T47D (cell line): Measurements from ENCODE around the gene ANLN.
A peak's percentile ranks its signal among the peaks of the same experiment; 100 is the strongest.

Experiments used
- DNase-seq, 2 experiments: peaks; one replicate each; pipeline versions ENCODE4 v3.0.0 to v3.0.0-alpha.2; 2011 to 2012; ENCODE audit warnings: low read depth in 1 of 2, low spot score in 1 of 2
- JUND ChIP-seq: IDR thresholded peaks from 2 replicates; pipeline ENCODE4 v1.6.1; 2012; ENCODE audit warnings: low read depth
- in situ Hi-C: cut with HindIII; loops from 2 replicates; pipeline ENCODE4 v1.10.0; 2016; ENCODE audit warnings: low sequenced_read_pairs, low pct_unique_long_range_greater_than_20kb

ANLN gene

DNA sequence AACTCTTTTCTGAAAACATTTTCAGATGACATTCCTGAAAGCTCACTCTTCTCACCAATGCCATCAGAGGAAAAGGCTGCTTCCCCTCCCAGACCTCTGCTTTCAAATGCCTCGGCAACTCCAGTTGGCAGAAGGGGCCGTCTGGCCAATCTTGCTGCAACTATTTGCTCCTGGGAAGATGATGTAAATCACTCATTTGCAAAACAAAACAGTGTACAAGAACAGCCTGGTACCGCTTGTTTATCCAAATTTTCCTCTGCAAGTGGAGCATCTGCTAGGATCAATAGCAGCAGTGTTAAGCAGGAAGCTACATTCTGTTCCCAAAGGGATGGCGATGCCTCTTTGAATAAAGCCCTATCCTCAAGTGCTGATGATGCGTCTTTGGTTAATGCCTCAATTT lies 16.5 kb downstream of the ANLN start:
- no peak for TF ChIP-seq JUND
- DNase-seq: no peak
- in situ Hi-C loops: no loop called here

DNA sequence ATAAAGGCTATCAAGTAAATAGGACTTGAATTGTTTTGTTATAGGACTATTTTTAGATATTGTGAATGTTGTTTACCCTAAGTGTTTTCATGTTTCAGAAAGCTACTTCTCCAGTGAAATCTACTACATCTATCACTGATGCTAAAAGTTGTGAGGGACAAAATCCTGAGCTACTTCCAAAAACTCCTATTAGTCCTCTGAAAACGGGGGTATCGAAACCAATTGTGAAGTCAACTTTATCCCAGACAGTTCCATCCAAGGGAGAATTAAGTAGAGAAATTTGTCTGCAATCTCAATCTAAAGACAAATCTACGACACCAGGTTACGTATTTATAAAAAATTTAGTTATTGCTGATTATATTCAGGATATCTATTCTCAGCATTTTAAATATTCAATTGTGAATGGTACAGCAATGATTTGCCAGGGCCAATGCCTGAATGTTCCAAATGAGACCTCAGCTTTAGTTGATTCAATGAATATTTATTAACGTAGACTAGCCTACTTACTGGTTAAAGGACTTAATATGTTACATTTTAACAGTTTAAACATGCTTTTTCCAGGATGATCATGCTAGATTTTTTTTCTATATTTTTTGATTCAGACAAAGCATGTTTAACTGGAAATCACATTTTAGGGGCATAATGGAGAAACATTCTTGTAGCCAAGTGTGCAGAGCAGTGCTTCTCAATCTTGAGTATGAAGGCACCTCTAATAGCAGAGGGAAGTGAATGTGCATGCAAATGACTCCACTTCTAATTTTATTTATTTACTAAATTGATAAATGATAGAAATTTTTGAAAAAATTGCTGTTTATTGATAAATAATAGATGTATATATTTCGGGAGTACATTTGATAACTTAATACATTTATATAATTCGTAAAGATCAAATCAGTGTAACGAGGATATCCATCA lies 18.2 kb downstream of the ANLN start:
- in situ Hi-C loops: no loop called here
- no peak for TF ChIP-seq JUND
- DNase-seq: no peak

DNA sequence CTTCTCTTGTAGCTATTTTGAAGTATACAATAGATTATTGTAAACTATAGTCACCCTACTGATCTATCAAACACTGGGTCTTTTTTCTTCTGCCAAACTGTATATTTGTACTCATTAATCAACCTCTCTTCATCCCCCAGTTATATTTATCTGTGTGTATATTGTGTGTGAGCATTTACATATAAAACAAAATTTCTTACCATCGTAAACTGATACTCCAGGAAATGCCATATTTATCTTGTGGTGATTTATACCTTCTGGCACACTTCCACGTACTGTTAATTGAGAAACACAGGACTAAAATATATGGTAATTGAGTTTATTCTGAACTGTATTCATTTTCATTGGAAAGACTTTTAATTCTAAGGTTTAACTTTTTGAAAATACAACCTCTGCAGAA lies 18.9 kb downstream of the ANLN start:
- DNase-seq: no peak
- TF ChIP-seq JUND: no peak
- in situ Hi-C loops: no loop called here

DNA sequence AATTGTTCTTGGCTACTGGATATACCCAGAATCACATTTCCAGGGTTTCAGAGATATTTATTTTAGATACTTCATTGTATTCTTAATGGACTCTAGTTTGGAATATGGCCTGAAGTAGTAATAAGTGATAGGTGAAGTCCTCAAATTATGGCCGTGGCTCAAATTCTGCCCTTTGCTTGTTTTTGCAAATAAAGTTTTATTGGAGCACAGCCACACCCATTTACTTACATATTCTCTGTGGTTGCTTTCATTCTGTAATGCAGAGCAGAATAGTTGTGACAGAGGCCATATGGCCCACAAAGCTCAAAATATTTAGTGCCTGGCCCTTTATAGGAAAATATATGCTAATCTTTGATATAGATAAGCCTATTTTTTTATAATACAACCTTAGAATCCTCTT lies 19.5 kb downstream of the ANLN start:
- in situ Hi-C loops: no loop called here
- TF ChIP-seq JUND: no peak
- DNase-seq: no peak

DNA sequence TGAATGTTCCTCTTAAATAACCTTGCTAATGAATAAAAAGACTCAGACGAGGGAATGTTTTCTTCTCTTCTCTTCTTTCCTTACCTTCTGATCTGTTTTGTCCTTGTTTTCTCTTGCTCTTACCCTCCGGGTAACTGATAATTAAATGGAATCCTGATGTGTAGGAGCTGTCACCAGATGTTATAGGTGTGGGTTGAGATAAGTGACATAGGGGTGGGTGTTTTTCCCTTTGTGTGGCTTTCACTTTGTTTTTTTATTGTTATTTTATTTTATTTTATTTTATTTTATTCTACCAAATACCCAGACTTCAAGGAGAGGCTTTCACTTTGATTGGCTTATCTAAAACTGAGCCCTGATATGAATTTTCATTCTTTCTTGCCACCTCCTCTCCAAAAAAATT lies 25.5 kb downstream of the ANLN start:
- in situ Hi-C loops: no loop called here
- DNase-seq: no peak
- TF ChIP-seq JUND: no peak

DNA sequence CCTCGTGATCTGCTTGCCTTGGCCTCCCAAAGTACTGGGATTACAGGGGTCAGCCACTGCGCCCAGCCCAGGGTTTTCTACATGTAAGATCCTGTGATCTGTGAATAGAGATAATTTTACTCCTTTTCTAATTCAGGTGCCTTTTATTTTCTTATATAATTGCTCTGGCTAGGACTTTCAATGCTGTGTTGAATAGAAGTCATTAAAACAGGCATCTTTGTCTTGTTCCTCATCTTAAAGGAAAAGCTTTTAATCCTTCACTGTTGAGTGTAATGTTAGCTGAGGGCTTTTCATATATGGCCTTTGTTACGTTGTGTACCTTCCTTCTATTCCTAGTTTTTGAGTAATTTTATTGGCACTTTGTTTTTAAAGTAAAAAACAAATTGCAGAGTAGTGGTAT lies 26.6 kb downstream of the ANLN start:
- DNase-seq: no peak
- in situ Hi-C loops: no loop called here
- no peak for TF ChIP-seq JUND

DNA sequence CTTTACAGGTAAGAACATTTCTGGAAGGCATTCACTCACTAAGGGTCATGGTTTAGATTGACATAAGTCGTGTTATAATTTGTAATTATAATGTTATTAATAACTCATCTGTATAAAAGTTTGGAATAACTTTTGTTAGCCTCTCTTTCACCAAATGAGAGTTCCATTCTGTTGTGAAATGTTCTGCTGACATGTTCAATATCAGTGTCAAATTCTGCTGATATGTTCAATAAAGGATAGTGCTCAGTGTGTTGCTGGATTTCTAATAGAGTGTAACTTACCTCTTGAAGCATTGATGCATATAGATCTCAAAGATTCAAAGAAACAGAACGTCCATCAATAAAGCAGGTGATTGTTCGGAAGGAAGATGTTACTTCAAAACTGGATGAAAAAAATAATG lies 30.6 kb downstream of the ANLN start:
- DNase-seq: no peak
- in situ Hi-C loops: no loop called here
- TF ChIP-seq JUND: no peak

DNA sequence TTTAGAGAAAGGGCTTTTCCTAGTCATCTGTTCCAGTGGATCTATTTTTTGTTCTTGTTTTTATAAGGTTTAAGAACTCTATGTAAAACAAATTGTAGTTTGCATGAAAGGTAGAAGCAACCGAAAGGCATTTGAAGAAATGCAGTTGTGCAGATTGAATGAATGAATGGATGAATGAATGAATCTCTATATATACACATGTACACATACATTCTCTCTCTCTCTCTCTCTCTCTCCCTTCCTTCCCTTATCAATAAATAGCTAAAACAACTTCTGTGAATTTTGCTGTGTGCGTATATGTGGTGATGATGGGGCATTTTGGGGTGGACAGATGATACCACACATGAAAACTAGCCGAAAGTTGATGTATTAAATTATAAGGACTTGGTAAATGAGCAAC lies 32.4 kb downstream of the ANLN start:
- in situ Hi-C loops: no loop called here
- DNase-seq: no peak
- TF ChIP-seq JUND: no peak

DNA sequence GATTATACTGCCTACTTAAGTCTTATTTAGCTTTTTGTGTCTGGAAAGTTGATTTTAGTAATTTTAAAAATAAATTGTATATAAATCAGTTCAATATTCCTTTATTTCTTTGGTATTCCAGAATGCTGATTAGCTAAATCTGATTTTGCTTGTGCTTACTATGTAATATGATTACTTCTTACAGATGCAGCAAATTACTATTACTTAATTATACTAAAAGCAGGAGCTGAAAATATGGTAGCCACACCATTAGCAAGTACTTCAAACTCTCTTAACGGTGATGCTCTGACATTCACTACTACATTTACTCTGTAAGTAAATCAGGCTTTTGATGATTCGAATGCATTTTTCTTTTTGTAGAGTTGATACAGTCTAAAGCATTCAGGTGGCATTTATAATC lies 34.0 kb downstream of the ANLN start:
- in situ Hi-C loops: no loop called here
- DNase-seq: no peak
- TF ChIP-seq JUND: no peak

DNA sequence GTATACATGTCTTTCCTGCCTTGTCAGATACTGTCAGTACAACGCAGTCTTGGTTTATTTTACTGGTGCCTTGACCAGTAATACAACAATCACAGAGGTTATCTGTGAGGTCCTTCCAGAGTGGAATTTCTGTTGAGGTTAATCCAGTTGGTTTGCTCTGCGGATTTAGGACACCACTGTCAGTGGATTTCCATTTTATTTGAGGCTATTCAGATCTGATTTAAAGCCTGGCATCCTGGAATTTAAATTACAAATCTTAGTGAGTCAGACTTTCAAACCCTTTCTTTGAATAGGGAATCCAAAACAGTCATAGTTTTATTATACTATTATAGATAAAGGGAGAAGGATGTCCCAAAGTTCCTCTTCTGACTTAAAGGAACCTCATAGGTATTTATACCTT lies 40.5 kb downstream of the ANLN start:
- TF ChIP-seq JUND: no peak
- no peak for DNase-seq
- in situ Hi-C loops: no loop called here

DNA sequence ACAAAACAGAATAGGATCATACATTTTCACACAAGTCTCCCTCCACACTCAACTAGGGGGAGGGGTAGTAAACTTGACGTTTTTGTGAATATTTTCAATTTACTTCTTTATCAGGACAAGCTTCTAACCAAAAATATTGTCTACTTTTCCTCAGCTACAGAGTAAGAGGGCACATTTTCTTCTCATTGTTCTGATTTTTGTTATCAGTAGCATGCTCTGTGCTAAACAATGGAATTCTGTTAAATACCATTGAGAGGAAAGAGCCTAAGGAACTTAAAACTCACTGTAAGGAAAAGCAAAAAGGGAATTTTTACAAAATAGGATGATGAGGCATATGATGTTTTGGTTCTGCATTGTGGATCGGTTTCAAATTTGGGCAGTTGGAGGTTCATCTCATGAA lies 41.2 kb downstream of the ANLN start:
- in situ Hi-C loops: no loop called here
- no peak for DNase-seq
- no peak for TF ChIP-seq JUND

DNA sequence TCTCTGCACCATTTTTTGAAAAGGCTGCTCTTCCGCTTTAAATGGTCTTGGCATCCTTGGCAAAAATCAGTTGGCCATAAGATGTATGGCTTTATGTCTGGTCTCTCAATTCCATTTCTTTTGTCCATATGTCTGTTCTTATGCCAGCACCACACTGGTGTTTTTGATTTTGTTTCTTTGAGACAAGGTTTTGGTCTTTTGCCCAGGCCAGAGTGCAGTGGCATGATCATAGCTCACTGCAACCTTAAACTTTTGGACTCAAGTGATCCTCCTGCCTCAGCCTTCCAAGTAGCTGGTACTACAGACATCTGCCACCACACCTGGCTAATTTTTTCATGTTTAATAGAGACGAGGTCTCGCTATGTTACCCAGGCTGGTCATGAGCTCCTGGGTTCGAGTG lies 48.5 kb downstream of the ANLN start:
- in situ Hi-C loops: no loop called here
- no peak for DNase-seq
- no peak for TF ChIP-seq JUND

DNA sequence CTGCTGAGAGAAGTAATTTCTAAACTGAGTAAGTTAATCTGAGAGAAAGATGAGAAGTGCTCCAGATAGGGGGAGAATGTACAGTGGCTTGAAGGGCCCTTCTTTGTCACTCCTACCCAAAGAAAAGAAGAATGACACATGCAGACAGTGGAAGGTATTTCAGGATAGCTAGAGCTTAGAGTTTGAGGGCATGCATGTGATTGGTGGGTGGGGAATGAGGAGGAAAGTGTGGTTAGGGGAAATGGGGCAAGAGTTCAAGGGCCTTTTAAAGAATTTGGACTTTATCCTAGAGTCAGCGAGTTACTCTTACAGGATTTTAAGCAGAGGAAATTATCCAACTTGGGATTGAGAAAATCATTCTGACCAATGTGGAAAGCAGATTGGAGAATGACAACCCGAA lies 50.0 kb downstream of the ANLN start:
- TF ChIP-seq JUND: no peak
- DNase-seq: no peak
- in situ Hi-C loops: no loop called here

DNA sequence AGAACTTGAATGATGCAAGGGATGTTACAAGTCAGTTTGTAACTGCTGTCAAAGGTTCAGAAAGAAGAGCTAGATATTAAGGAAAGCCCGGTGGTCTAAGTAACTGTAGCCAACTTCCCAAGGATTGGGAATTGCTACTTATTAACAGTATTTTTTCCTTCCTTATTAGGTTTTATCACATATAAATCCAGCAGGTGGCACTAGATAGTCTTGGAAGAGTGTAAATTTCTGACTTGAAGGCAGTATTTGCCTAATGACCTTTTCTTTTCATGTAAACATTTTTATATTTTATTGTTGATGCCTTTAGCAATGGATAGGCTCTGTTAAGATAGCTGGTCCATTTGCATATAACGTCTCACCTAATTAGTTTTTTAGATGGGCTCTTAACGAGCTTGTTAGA lies 51.2 kb downstream of the ANLN start:
- peak; percentile 40 to 44 for DNase-seq
- in situ Hi-C loops: no loop called here
- TF ChIP-seq JUND: no peak
